Testis (tissue), 2 donors: ENCODE measurements around the gene ZCCHC14.

Experiments
- CTCF ChIP-seq, 3 experiments: fragments of 450-650 bp in 2 of 3; fragments of 200-600 bp in 1 of 3; sonication (generic) in 1 of 3; IDR thresholded peaks; one replicate each; pipeline ENCODE4 v1.5.1; 2016 to 2019; ENCODE audit warnings: antibody characterized with exemption in 3 of 3, mild to moderate bottlenecking in 2 of 3, moderate library complexity in 1 of 3
- POLR2A ChIP-seq: fragments of 450-650 bp; IDR thresholded peaks from one replicate; pipeline ENCODE4 v1.6.1; 2017; ENCODE audit warnings: antibody characterized with exemption, mild to moderate bottlenecking, moderate library complexity

- TF ChIP-seq CTCF (IDR thresholded peaks at IDR 0.05) (no peak), POLR2A (no peak)
Observed at GRCh38 chr16:87409781-87410180, 83.0 kb downstream of the ZCCHC14 start.
